DND-41 (cell line): ENCODE measurements around the gene GRHL3.

Experiments
- ATAC-seq: fragments of 200-7000 bp; cut with Tn5 transposase; 3 replicates; pipeline ENCODE4 v1.9.1; 2021; ENCODE audit warnings: low read depth; ENCODE audit not compliant: insufficient read depth
- DNase-seq: peaks from one replicate; pipeline ENCODE4 v3.0.0-alpha.2; 2020
- H2AFZ ChIP-seq: 2 replicates; pipeline ENCODE4 v1.6.0; 2012; ENCODE audit warnings: low read depth, low read length
- H3K27ac ChIP-seq: 2 replicates; pipeline ENCODE4 v1.5.1; 2012; ENCODE audit warnings: low read length, inconsistent platforms
- H3K27me3 ChIP-seq: fragments of 200-600 bp; sonication (generic); 2 replicates; pipeline ENCODE4 v1.6.0; 2012; ENCODE audit warnings: low read length, mild to moderate bottlenecking, inconsistent platforms; ENCODE audit not compliant: insufficient read depth, poor library complexity
- H3K36me3 ChIP-seq: 2 replicates; pipeline ENCODE4 v1.5.1; 2012; ENCODE audit warnings: low read length, inconsistent platforms; ENCODE audit not compliant: insufficient read depth
- H3K4me1 ChIP-seq: 2 replicates; pipeline ENCODE4 v1.5.1; 2012; ENCODE audit warnings: mild to moderate bottlenecking, low read length; ENCODE audit not compliant: insufficient read depth
- H3K4me2 ChIP-seq: 2 replicates; pipeline ENCODE4 v1.6.0; 2012; ENCODE audit warnings: mild to moderate bottlenecking, moderate library complexity, low read length, inconsistent platforms; ENCODE audit not compliant: insufficient read depth
- H3K4me3 ChIP-seq, 2 experiments: fragments of 200-600 bp in 1 of 2; shearing (Covaris generic) in 1 of 2; 2 replicates each; pipeline ENCODE4 v1.5.1; 2012 to 2016; ENCODE audit warnings: inconsistent platforms in 2 of 2, low read length in 2 of 2, mild to moderate bottlenecking in 2 of 2, low read depth in 1 of 2, moderate library complexity in 1 of 2
- H3K79me2 ChIP-seq: 2 replicates; pipeline ENCODE4 v1.6.0; 2012; ENCODE audit warnings: low read length, inconsistent platforms; ENCODE audit not compliant: insufficient read depth
- H3K9ac ChIP-seq: 2 replicates; pipeline ENCODE4 v1.6.0; 2012; ENCODE audit warnings: low read depth, mild to moderate bottlenecking, inconsistent platforms, low read length, moderate library complexity
- H3K9me3 ChIP-seq: 2 replicates; pipeline ENCODE4 v1.5.1; 2012; ENCODE audit warnings: low read length, moderate library complexity, mild to moderate bottlenecking, inconsistent platforms; ENCODE audit not compliant: insufficient read depth, severe bottlenecking
- H4K20me1 ChIP-seq: 2 replicates; pipeline ENCODE4 v1.6.0; 2012; ENCODE audit warnings: low read length; ENCODE audit not compliant: insufficient read depth
- CTCF ChIP-seq: IDR thresholded peaks from 2 replicates; pipeline ENCODE4 v1.5.1; 2012; ENCODE audit warnings: borderline replicate concordance, low read length, moderate library complexity, mild to moderate bottlenecking; ENCODE audit not compliant: poor library complexity, severe bottlenecking; ENCODE audit errors: extremely low read depth
- EZH2 ChIP-seq: IDR thresholded peaks from 3 replicates; pipeline ENCODE4 v1.6.1; 2012; ENCODE audit warnings: borderline replicate concordance, low read depth, mild to moderate bottlenecking, moderate library complexity, low read length, inconsistent platforms; ENCODE audit not compliant: severe bottlenecking

Gene GRHL3

GRCh38 chr1:24309762-24310485 is 9.2 kb upstream of the GRHL3 start:
- Histone ChIP-seq H3K4me3 (no peak overlapping the region), H3K27me3 (peaks cover 65% of the 10 kb centered on the region), H3K9ac (no peak overlapping the region), H3K27ac (no peak overlapping the region), H3K4me2 (no peak overlapping the region), H2AFZ (no peak overlapping the region), H3K36me3 (no peaks in the 10 kb centered on the region), H3K79me2 (no peaks in the 10 kb centered on the region), H4K20me1 (peaks cover 15% of the 10 kb centered on the region), H3K9me3 (no peaks in the 10 kb centered on the region), H3K4me1 (no peaks in the 10 kb centered on the region)
- ATAC-seq = no peak
- TF ChIP-seq CTCF (no peak), EZH2 (no peak)
- DNase-seq = no peak

GRCh38 chr1:24311234-24311633 is 7.9 kb upstream of the GRHL3 start:
- Histone ChIP-seq H3K9ac (no peak overlapping the region), H3K27ac (no peak overlapping the region), H3K4me3 (no peak overlapping the region), H3K4me2 (no peak overlapping the region), H2AFZ (no peak overlapping the region), H4K20me1 (peaks cover 19% of the 10 kb centered on the region), H3K4me1 (no peaks in the 10 kb centered on the region), H3K36me3 (no peaks in the 10 kb centered on the region), H3K9me3 (no peaks in the 10 kb centered on the region), H3K79me2 (no peaks in the 10 kb centered on the region), H3K27me3 (peaks cover 64% of the 10 kb centered on the region)
- DNase-seq (no peak), ATAC-seq (no peak)
- TF ChIP-seq EZH2 (no peak), CTCF (no peak)

- H3K27ac ChIP-seq = no peak overlapping the region
- no peak overlapping the region for H3K4me2 ChIP-seq
- no peak overlapping the region for H3K9ac ChIP-seq
- no peaks in the 10 kb centered on the region for H3K4me1 ChIP-seq
- H3K9me3 ChIP-seq = no peaks in the 10 kb centered on the region
- peaks cover 64% of the 10 kb centered on the region for H3K27me3 ChIP-seq
- TF ChIP-seq CTCF (no peak), EZH2 (no peak)
- no peaks in the 10 kb centered on the region for H3K79me2 ChIP-seq
- H3K4me3 ChIP-seq = no peak overlapping the region
- ATAC-seq = no peak
- no peaks in the 10 kb centered on the region for H3K36me3 ChIP-seq
- no peak for DNase-seq
- peaks cover 20% of the 10 kb centered on the region for H4K20me1 ChIP-seq
- no peak overlapping the region for H2AFZ ChIP-seq
Observed at GRCh38 chr1:24311741-24312140, 7.4 kb upstream of the GRHL3 start.

- Histone ChIP-seq H3K4me3 (no peak overlapping the region), H3K4me2 (no peak overlapping the region), H3K27me3 (peaks cover 70% of the 10 kb centered on the region), H3K9ac (no peak overlapping the region), H3K4me1 (no peaks in the 10 kb centered on the region), H3K79me2 (no peaks in the 10 kb centered on the region), H3K27ac (no peak overlapping the region), H3K36me3 (no peaks in the 10 kb centered on the region), H2AFZ (no peak overlapping the region), H3K9me3 (no peaks in the 10 kb centered on the region), H4K20me1 (peaks cover 39% of the 10 kb centered on the region)
- DNase-seq (no peak), ATAC-seq (no peak)
- TF ChIP-seq EZH2 (no peak), CTCF (no peak)
Observed at GRCh38 chr1:24315391-24315790, 3.8 kb upstream of the GRHL3 start.
